HG02610 (cell line): ENCODE results near the gene COL4A4.
"Not testable (repeated sequence)": the region's sequence is repeated elsewhere in the genome, so short reads cannot be mapped to it uniquely, and the experiment has no call there.

Experiments used
- ATAC-seq: cut with Tn5 transposase; IDR thresholded peaks from one replicate; pipeline ENCODE4 v1.9.1; 2021; ENCODE audit warnings: mild to moderate bottlenecking, moderate library complexity; ENCODE audit not compliant: unreplicated experiment

The COL4A4 gene

GRCh38 chr2:227163998-227164762 is at the start of gene COL4A4, which contains the start of gene COL4A3:
Gene COL4A4, minus strand, starts transcription at chr2:227164205. Its CDS starts 16,722 bp downstream, at chr2:227147483.
Gene COL4A3, plus strand, starts transcription at chr2:227164624. Its CDS starts 103 bp downstream, at chr2:227164727.
- peak; percentile 23 for ATAC-seq

GRCh38 chr2:227207573-227207972 is 43.6 kb upstream of the COL4A4 start:
- ATAC-seq = no peak

- ATAC-seq = no peak
Measured at GRCh38 chr2:227206406-227206805, 42.4 kb upstream of the COL4A4 start.

GRCh38 chr2:227205701-227206100 is 41.7 kb upstream of the COL4A4 start:
- no peak for ATAC-seq

GRCh38 chr2:227204452-227204851 is 40.4 kb upstream of the COL4A4 start:
- ATAC-seq = no peak

- ATAC-seq = no peak
Measured at GRCh38 chr2:227201771-227202170, 37.8 kb upstream of the COL4A4 start.

- ATAC-seq = no peak
Measured at GRCh38 chr2:227198866-227199265, 34.9 kb upstream of the COL4A4 start.

GRCh38 chr2:227194219-227194618 is 30.2 kb upstream of the COL4A4 start:
- no peak for ATAC-seq

- no peak for ATAC-seq
Measured at GRCh38 chr2:227192491-227192890, 28.5 kb upstream of the COL4A4 start.

GRCh38 chr2:227191367-227191766 is 27.4 kb upstream of the COL4A4 start:
- ATAC-seq = no peak

- ATAC-seq = no peak
Measured at GRCh38 chr2:227188292-227188691, 24.3 kb upstream of the COL4A4 start.

- ATAC-seq = no peak
Measured at GRCh38 chr2:227186751-227187150, 22.7 kb upstream of the COL4A4 start.

GRCh38 chr2:227185615-227186232 is 21.7 kb upstream of the COL4A4 start:
- no peak for ATAC-seq

- ATAC-seq = no peak
Measured at GRCh38 chr2:227183657-227184367, 19.8 kb upstream of the COL4A4 start.

- ATAC-seq = no peak
Measured at GRCh38 chr2:227182765-227183164, 18.8 kb upstream of the COL4A4 start.

GRCh38 chr2:227180770-227181169 is 16.8 kb upstream of the COL4A4 start:
- ATAC-seq = no peak

GRCh38 chr2:227179988-227180685 is 16.1 kb upstream of the COL4A4 start:
- ATAC-seq = no peak

- ATAC-seq = no peak
Measured at GRCh38 chr2:227177592-227178336, 13.8 kb upstream of the COL4A4 start.

GRCh38 chr2:227171779-227172178 is 7.8 kb upstream of the COL4A4 start:
- ATAC-seq = not testable (repeated sequence)

- ATAC-seq = peak; percentile 64
Measured at GRCh38 chr2:227164763-227165291, 822 bp upstream of the COL4A4 start.
